SK-N-SH treated with all-trans-retinoic acid at 6 μM for 48 hours (cell line): ENCODE measurements around the gene ANKS1A.

Experiments used
- ATAC-seq: fragments of 200-7000 bp; cut with Tn5 transposase; 3 replicates; pipeline ENCODE4 v1.9.1; 2020; ENCODE audit warnings: mild to moderate bottlenecking, moderate library complexity
- ARNTL ChIP-seq: fragments of 450-650 bp; formaldehyde crosslinking; IDR thresholded peaks from 2 replicates; pipeline ENCODE4 v1.5.0; 2020; ENCODE audit warnings: low read depth, mild to moderate bottlenecking, moderate library complexity, borderline replicate concordance
- BACH2 ChIP-seq: fragments of 250-450 bp; sonication (Bioruptor Pico); IDR thresholded peaks from 2 replicates; pipeline ENCODE4 v1.9.0; 2021; ENCODE audit warnings: mild to moderate bottlenecking, borderline replicate concordance
- CREB5 ChIP-seq: fragments of 250-450 bp; sonication (Bioruptor Pico); IDR thresholded peaks from 2 replicates; pipeline ENCODE4 v1.5.1; 2020; ENCODE audit warnings: low read depth, mild to moderate bottlenecking, moderate library complexity
- CSDC2 ChIP-seq: fragments of 250-450 bp; sonication (Bioruptor Pico); IDR thresholded peaks from 2 replicates; pipeline ENCODE4 v1.5.0; 2020; ENCODE audit warnings: mild to moderate bottlenecking, moderate library complexity
- ESRRG ChIP-seq: fragments of 250-450 bp; sonication (Bioruptor Pico); IDR thresholded peaks from 2 replicates; pipeline ENCODE4 v1.6.1; 2021; ENCODE audit warnings: mild to moderate bottlenecking
- GLIS3 ChIP-seq: fragments of 250-450 bp; sonication (Bioruptor Pico); IDR thresholded peaks from 2 replicates; pipeline ENCODE4 v1.5.0; 2020; ENCODE audit warnings: mild to moderate bottlenecking, moderate library complexity
- ISL1 ChIP-seq: fragments of 250-450 bp; sonication (Bioruptor Pico); IDR thresholded peaks from 2 replicates; pipeline ENCODE4 v2.1.2; 2022; ENCODE audit warnings: mild to moderate bottlenecking, moderate library complexity
- OSR1 ChIP-seq: fragments of 250-450 bp; sonication (Bioruptor Pico); IDR thresholded peaks from 2 replicates; pipeline ENCODE4 v1.8.0; 2022; ENCODE audit warnings: moderate library complexity, mild to moderate bottlenecking, inconsistent platforms
- PATZ1 ChIP-seq: fragments of 250-450 bp; sonication (Bioruptor Pico); IDR thresholded peaks from 2 replicates; pipeline ENCODE4 v1.8.0; 2020; ENCODE audit warnings: mild to moderate bottlenecking, moderate library complexity, borderline replicate concordance
- PPARA ChIP-seq: fragments of 250-450 bp; sonication (Bioruptor Pico); IDR thresholded peaks from 2 replicates; pipeline ENCODE4 v1.5.0; 2020; ENCODE audit warnings: mild to moderate bottlenecking, borderline replicate concordance
- RARB ChIP-seq: fragments of 250-450 bp; sonication (Bioruptor Pico); IDR thresholded peaks from 2 replicates; pipeline ENCODE4 v1.8.0; 2021; ENCODE audit warnings: mild to moderate bottlenecking, moderate library complexity
- TCF4 ChIP-seq: fragments of 250-450 bp; sonication (Bioruptor Pico); IDR thresholded peaks from 2 replicates; pipeline ENCODE4 v1.8.0; 2021; ENCODE audit warnings: mild to moderate bottlenecking, moderate library complexity, borderline replicate concordance
- TOX ChIP-seq: fragments of 250-450 bp; sonication (Bioruptor Pico); IDR thresholded peaks from 2 replicates; pipeline ENCODE4 v1.8.0; 2021; ENCODE audit warnings: mild to moderate bottlenecking, moderate library complexity, borderline replicate concordance
- ZC3H10 ChIP-seq: fragments of 250-450 bp; sonication (Bioruptor Pico); IDR thresholded peaks from 2 replicates; pipeline ENCODE4 v1.5.1; 2021; ENCODE audit warnings: mild to moderate bottlenecking, moderate library complexity
- ZFP3 ChIP-seq: fragments of 250-450 bp; sonication (Bioruptor Pico); IDR thresholded peaks from 2 replicates; pipeline ENCODE4 v1.5.0; 2020; ENCODE audit warnings: mild to moderate bottlenecking, moderate library complexity
- ZNF565 ChIP-seq: fragments of 450-650 bp; formaldehyde crosslinking; conservative IDR thresholded peaks from 2 replicates; pipeline ENCODE4 v1.5.0; 2020; ENCODE audit warnings: low read depth, mild to moderate bottlenecking, moderate library complexity
- ZNF70 ChIP-seq: fragments of 450-650 bp; formaldehyde crosslinking; IDR thresholded peaks from 2 replicates; pipeline ENCODE4 v1.5.0; 2020; ENCODE audit warnings: mild to moderate bottlenecking, moderate library complexity
- ZNF8 ChIP-seq: fragments of 450-650 bp; formaldehyde crosslinking; IDR thresholded peaks from 2 replicates; pipeline ENCODE4 v1.5.0; 2020; ENCODE audit warnings: mild to moderate bottlenecking, moderate library complexity
- TF ChIP-seq, protein P1 (sequence below): fragments of 250-450 bp; sonication (Bioruptor Pico); IDR thresholded peaks from 2 replicates; pipeline ENCODE4 v1.8.0; 2021; ENCODE audit warnings: low read depth, mild to moderate bottlenecking, moderate library complexity, borderline replicate concordance
- TF ChIP-seq, protein P2 (sequence below): fragments of 250-450 bp; sonication (Bioruptor Pico); IDR thresholded peaks from 2 replicates; pipeline ENCODE4 v1.5.1; 2021; ENCODE audit warnings: mild to moderate bottlenecking, moderate library complexity
- TF ChIP-seq, protein P3 (sequence below): fragments of 250-450 bp; sonication (Bioruptor Pico); IDR thresholded peaks from 2 replicates; pipeline ENCODE4 v1.5.0; 2020; ENCODE audit warnings: mild to moderate bottlenecking, moderate library complexity

Gene ANKS1A

DNA sequence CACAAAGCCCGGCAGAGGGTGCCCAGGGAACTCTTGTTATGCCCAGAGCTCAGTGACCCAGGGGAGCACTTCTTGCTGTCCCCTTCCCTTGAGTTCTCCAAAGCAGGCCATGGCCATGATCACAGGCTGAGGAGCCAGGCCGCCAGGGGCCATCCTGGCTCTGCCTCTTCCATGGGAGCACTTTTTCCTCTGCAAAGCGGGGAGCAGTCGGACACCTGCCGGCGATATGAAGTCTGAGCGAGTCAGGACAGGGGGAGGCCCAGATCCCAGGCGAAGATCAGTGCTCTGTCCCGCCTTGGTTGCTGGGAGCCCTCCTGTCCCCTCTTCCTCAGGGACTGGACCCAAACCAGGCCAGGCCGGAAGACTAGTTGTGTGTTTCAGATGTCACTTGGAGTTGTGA lies 184.2 kb downstream of the ANKS1A start (continued):
- TF ChIP-seq, protein P1, sequence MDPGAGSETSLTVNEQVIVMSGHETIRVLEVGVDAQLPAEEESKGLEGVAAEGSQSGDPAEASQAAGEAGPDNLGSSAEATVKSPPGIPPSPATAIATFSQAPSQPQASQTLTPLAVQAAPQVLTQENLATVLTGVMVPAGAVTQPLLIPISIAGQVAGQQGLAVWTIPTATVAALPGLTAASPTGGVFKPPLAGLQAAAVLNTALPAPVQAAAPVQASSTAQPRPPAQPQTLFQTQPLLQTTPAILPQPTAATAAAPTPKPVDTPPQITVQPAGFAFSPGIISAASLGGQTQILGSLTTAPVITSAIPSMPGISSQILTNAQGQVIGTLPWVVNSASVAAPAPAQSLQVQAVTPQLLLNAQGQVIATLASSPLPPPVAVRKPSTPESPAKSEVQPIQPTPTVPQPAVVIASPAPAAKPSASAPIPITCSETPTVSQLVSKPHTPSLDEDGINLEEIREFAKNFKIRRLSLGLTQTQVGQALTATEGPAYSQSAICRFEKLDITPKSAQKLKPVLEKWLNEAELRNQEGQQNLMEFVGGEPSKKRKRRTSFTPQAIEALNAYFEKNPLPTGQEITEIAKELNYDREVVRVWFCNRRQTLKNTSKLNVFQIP (CRISPR knock-in tag), result no peak

DNA sequence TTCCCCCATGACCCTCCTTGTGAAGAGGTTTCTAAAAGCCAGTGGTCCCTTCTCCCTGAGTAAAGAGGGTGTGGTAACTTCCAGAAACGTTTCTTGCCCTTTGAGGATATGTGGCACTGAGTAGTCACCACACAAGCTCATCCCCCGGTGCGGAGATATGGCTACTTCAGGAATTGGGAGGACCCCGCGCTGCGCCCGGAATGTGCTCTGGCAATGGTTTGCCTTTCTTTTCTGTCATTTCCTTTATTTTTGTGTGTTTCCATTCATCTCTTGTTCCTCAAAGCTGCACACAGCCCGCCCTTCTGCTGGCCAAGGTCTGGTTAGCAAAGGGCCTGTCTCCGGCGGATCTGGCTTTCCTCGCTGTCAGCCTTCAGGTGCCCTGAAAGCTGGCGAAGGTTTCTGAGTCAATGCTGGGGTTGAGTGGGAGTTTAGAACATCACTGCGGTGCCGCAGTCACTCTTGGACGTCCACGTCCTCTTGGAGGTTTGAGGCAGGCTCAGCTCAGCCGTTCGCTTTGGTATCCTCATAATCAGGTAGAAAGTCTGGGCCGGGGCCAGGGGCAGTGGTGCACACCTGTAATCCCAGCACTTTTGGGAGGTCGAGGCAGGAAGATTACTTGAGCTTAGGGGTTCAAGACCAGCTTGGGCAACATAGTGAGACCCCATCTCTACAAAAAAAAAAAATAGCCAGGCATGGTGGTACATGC lies 184.9 kb downstream of the ANKS1A start:
- TF ChIP-seq GLIS3 (no peak), TCF4 (no peak), ZNF565 (CRISPR knock-in tag) (no peak), TOX (CRISPR knock-in tag) (no peak)
- TF ChIP-seq, protein P2, sequence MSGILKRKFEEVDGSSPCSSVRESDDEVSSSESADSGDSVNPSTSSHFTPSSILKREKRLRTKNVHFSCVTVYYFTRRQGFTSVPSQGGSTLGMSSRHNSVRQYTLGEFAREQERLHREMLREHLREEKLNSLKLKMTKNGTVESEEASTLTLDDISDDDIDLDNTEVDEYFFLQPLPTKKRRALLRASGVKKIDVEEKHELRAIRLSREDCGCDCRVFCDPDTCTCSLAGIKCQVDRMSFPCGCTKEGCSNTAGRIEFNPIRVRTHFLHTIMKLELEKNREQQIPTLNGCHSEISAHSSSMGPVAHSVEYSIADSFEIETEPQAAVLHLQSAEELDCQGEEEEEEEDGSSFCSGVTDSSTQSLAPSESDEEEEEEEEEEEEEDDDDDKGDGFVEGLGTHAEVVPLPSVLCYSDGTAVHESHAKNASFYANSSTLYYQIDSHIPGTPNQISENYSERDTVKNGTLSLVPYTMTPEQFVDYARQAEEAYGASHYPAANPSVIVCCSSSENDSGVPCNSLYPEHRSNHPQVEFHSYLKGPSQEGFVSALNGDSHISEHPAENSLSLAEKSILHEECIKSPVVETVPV (CRISPR knock-in tag), result no peak
- ATAC-seq, result no peak

- no peak for TF ChIP-seq BACH2
- no peak for TF ChIP-seq TCF4
- TF ChIP-seq CSDC2 (CRISPR knock-in tag), result no peak
- no peak for TF ChIP-seq ISL1 (CRISPR knock-in tag)
- no peak for TF ChIP-seq CREB5 (CRISPR knock-in tag)
- TF ChIP-seq, protein P3, sequence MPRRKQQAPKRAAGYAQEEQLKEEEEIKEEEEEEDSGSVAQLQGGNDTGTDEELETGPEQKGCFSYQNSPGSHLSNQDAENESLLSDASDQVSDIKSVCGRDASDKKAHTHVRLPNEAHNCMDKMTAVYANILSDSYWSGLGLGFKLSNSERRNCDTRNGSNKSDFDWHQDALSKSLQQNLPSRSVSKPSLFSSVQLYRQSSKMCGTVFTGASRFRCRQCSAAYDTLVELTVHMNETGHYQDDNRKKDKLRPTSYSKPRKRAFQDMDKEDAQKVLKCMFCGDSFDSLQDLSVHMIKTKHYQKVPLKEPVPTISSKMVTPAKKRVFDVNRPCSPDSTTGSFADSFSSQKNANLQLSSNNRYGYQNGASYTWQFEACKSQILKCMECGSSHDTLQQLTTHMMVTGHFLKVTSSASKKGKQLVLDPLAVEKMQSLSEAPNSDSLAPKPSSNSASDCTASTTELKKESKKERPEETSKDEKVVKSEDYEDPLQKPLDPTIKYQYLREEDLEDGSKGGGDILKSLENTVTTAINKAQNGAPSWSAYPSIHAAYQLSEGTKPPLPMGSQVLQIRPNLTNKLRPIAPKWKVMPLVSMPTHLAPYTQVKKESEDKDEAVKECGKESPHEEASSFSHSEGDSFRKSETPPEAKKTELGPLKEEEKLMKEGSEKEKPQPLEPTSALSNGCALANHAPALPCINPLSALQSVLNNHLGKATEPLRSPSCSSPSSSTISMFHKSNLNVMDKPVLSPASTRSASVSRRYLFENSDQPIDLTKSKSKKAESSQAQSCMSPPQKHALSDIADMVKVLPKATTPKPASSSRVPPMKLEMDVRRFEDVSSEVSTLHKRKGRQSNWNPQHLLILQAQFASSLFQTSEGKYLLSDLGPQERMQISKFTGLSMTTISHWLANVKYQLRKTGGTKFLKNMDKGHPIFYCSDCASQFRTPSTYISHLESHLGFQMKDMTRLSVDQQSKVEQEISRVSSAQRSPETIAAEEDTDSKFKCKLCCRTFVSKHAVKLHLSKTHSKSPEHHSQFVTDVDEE (CRISPR knock-in tag), result no peak
- TF ChIP-seq PPARA (CRISPR knock-in tag), result no peak
- TF ChIP-seq ZNF565 (CRISPR knock-in tag), result no peak
- TF ChIP-seq RARB (CRISPR knock-in tag), result no peak
- no peak for TF ChIP-seq ZFP3 (CRISPR knock-in tag)
- no peak for TF ChIP-seq ZC3H10 (CRISPR knock-in tag)
- no peak for ATAC-seq
Measured at GRCh38 chr6:35076997-35077712, 188.1 kb downstream of the ANKS1A start.

DNA sequence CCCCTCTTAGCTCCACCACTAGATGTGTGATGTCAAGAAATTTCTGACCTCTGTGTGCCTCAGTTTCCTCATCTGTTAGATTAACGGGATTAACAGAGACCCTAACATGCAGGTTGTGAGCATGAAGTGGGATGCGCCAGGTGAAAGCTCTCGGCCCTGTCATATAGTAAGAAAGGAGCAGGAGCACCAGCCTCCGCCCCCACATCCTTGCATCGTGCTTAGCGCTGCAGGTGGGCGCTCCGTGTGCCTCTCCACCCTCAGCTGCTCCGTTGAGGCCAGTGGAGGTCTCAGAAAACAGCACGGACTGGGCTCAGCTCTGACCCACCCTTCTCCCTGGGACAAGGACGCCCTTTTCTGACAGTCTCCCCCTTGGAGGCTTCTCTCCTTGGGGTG lies 188.7 kb downstream of the ANKS1A start:
- ATAC-seq, result no peak
- TF ChIP-seq ARNTL (CRISPR knock-in tag) (no peak), TCF4 (no peak), PPARA (CRISPR knock-in tag) (no peak), ZNF70 (no peak), ZFP3 (CRISPR knock-in tag) (no peak), PATZ1 (no peak), TOX (CRISPR knock-in tag) (no peak), ESRRG (CRISPR knock-in tag) (no peak), ISL1 (CRISPR knock-in tag) (no peak), ZC3H10 (CRISPR knock-in tag) (no peak), ZNF8 (CRISPR knock-in tag) (no peak), OSR1 (CRISPR knock-in tag) (no peak)
- TF ChIP-seq, protein P3 (CRISPR knock-in tag), result no peak
- TF ChIP-seq, protein P2 (CRISPR knock-in tag), result no peak
